Measurements from ENCODE around the gene MUC5AC. TPM values are rescaled to one million over a fixed set of nuclear protein-coding genes. Genes with fewer than 3 reads are reported as not detected.
"Not testable (repeated sequence)": the region's sequence is repeated elsewhere in the genome, so short reads cannot be mapped to it uniquely, and the experiment has no call there.

Gene MUC5AC
- total RNA-seq, 1 experiment from 2014 or later = not detected

DNA sequence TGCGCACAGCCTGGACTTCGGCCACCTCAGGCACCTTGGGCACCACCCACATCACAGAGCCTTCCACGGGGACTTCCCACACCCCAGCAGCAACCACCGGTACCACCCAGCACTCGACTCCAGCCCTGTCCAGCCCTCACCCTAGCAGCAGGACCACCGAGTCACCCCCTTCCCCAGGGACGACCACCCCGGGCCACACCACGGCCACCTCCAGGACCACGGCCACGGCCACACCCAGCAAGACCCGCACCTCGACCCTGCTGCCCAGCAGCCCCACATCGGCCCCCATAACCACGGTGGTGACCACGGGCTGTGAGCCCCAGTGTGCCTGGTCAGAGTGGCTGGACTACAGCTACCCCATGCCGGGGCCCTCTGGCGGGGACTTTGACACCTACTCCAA lies 91.2 kb downstream of the MUC5AC start:
- DNase-seq (ENCODE audit: low spot score); BruUV-seq (replicated peaks); H3K27me3 ChIP-seq (replicated peaks; ENCODE audit: insufficient read depth, low read depth, low read length, poor library complexity); H3K4me3 ChIP-seq (ENCODE audit: low read depth, low read length, poor library complexity, severe bottlenecking); H3K4me1 ChIP-seq (ENCODE audit: insufficient read depth, low read length, poor library complexity, severe bottlenecking); CTCF ChIA-PET; H3K27ac ChIP-seq (ENCODE audit: low read depth, low read length, poor library complexity, severe bottlenecking); H3K36me3 ChIP-seq (ENCODE audit: insufficient read depth, low read length, poor library complexity, severe bottlenecking); intact Hi-C loops (cut with micrococcal nuclease; ENCODE audit: unreplicated experiment); POLR2A ChIA-PET (ENCODE audit: low non-redundant PET); H3K9me3 ChIP-seq (ENCODE audit: low read depth, low read length, poor library complexity, severe bottlenecking): not testable (repeated sequence)

DNA sequence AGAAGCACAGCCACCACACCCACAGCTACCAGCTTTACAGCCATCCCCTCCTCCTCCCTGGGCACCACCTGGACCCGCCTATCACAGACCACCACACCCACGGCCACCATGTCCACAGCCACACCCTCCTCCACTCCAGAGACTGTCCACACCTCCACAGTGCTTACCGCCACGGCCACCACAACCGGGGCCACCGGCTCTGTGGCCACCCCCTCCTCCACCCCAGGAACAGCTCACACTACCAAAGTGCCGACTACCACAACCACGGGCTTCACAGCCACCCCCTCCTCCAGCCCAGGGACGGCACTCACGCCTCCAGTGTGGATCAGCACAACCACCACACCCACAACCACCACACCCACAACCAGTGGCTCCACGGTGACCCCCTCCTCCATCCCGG lies 92.7 kb downstream of the MUC5AC start:
- H3K27me3 ChIP-seq (replicated peaks; ENCODE audit: insufficient read depth, low read depth, low read length, poor library complexity); CTCF ChIA-PET; H3K9me3 ChIP-seq (ENCODE audit: low read depth, low read length, poor library complexity, severe bottlenecking); intact Hi-C loops (cut with micrococcal nuclease; ENCODE audit: unreplicated experiment); H3K36me3 ChIP-seq (ENCODE audit: insufficient read depth, low read length, poor library complexity, severe bottlenecking); DNase-seq (ENCODE audit: low spot score); H3K4me3 ChIP-seq (ENCODE audit: low read depth, low read length, poor library complexity, severe bottlenecking); BruUV-seq (replicated peaks); POLR2A ChIA-PET (ENCODE audit: low non-redundant PET); H3K27ac ChIP-seq (ENCODE audit: low read depth, low read length, poor library complexity, severe bottlenecking); H3K4me1 ChIP-seq (ENCODE audit: insufficient read depth, low read length, poor library complexity, severe bottlenecking): not testable (repeated sequence)

Other genes with a start within 250 kb of the MUC5AC start
- 101 and 105 TPM in 2 replicates for gene CHID1, start 247.1 kb upstream of the MUC5AC start, total RNA-seq (2021)
- 62.0 and 68.2 TPM in 2 replicates for gene AP2A2, start 232.1 kb upstream of the MUC5AC start, total RNA-seq (2021)
- gene MUC6, start 121.2 kb upstream of the MUC5AC start, total RNA-seq (2021) = not detected in 2 replicates
- not detected in 2 replicates for gene MUC2, start 83.1 kb upstream of the MUC5AC start, total RNA-seq (2021)
- gene MUC5B, start 65.1 kb downstream of the MUC5AC start, total RNA-seq (2021) = not detected in 2 replicates
- 24.0 and 32.5 TPM in 2 replicates for gene TOLLIP, start 151.7 kb downstream of the MUC5AC start, total RNA-seq (2021)
- 2.2 and 3.6 TPM in 2 replicates for gene BRSK2, start 232.0 kb downstream of the MUC5AC start, total RNA-seq (2021)